Prostate gland (tissue), 2 donors: ENCODE data around the gene SLC32A1. TPM values are rescaled to one million over a fixed set of nuclear protein-coding genes. Genes with fewer than 3 reads are reported as not detected.

ENCODE experiments used
- DNase-seq: peaks from one replicate; pipeline ENCODE4 v3.0.0-alpha.2; 2019; ENCODE audit warnings: low spot score
- H3K27ac ChIP-seq, 2 donors: fragments of 200-600 bp; sonication (generic); 2 replicates each; pipeline ENCODE4 v1.5.1; 2017 to 2019
- H3K27me3 ChIP-seq: fragments of 200-600 bp; sonication (generic); replicated peaks from 2 replicates; pipeline ENCODE4 v1.5.1; 2019; ENCODE audit not compliant: insufficient read depth
- H3K36me3 ChIP-seq, 2 donors: fragments of 200-600 bp; sonication (generic); 1 replicate in 1 of 2; 2 replicates in 1 of 2; pipeline versions ENCODE4 v1.5.1 to v1.8.1; 2017 to 2019
- H3K4me1 ChIP-seq: fragments of 200-600 bp; sonication (generic); replicated peaks from 2 replicates; pipeline ENCODE4 v1.5.1; 2019
- H3K4me3 ChIP-seq, 2 donors: fragments of 200-600 bp; sonication (generic); 2 replicates each; pipeline ENCODE4 v1.5.1; 2017 to 2019
- H3K9me3 ChIP-seq: fragments of 200-600 bp; sonication (generic); 2 replicates; pipeline ENCODE4 v1.5.1; 2017
- CTCF ChIP-seq, 4 experiments: fragments of 200-600 bp in 2 of 4; fragments of 450-650 bp in 2 of 4; sonication (generic) in 2 of 4; IDR thresholded peaks; 1 replicate in 3 of 4; 2 replicates in 1 of 4; pipeline ENCODE4 v1.5.1; 2016 to 2019; ENCODE audit warnings: antibody characterized with exemption in 4 of 4, mild to moderate bottlenecking in 2 of 4, moderate library complexity in 2 of 4
- POLR2A ChIP-seq: fragments of 450-650 bp; IDR thresholded peaks from one replicate; pipeline ENCODE4 v1.6.1; 2016; ENCODE audit warnings: antibody characterized with exemption, mild to moderate bottlenecking
- POLR2AphosphoS5 ChIP-seq: sonication (generic); formaldehyde crosslinking; IDR thresholded peaks from one replicate; pipeline ENCODE4 v1.6.1; 2017; ENCODE audit warnings: antibody characterized with exemption
- WGBS: methylation state at CpG from one replicate; pipeline ENCODE4 v1.1.5; 2018; 5-methylcytosine and 5-hydroxymethylcytosine counted together
- intact Hi-C: fragments of 100-400 bp; cut with DNase I; formaldehyde crosslinking; loops from one replicate; pipeline ENCODE4 v1.14.2; 2022
- small RNA-seq, 2 donors: library from RNA; depleted of rRNA; stranded (forward); fragments of <200 nt; gene quantifications; one replicate each; pipeline ENCODE3, GENCODE V24; 2016
- total RNA-seq, 2 donors: library from RNA; depleted of rRNA; stranded (reverse); fragments of >200 nt; gene quantifications; one replicate each; pipeline ENCODE4 v1.1.0, GENCODE V29; 2016

Gene SLC32A1
- total RNA-seq, 2 donors from 2014 or later = not detected

GRCh38 chr20:38770970-38771369 is 46.7 kb downstream of the SLC32A1 start:
- no peaks in the 10 kb centered on the region for H3K4me1 ChIP-seq
- H3K4me3 ChIP-seq = no peak overlapping the region
- no peak overlapping the region for H3K27ac ChIP-seq
- no peaks in the 10 kb centered on the region for H3K9me3 ChIP-seq
- DNase-seq = no peak
- TF ChIP-seq POLR2AphosphoS5 (no peak), CTCF (IDR thresholded peaks at IDR 0.05) (no peak), POLR2A (no peak)
- 81% methylated on average over 7 of the region's 7 CpGs for WGBS
- intact Hi-C loops = no loop called here
- peaks cover 0 to 5% of the 10 kb centered on the region in 2 donors for H3K36me3 ChIP-seq
- H3K27me3 ChIP-seq = no peaks in the 10 kb centered on the region

- Histone ChIP-seq H3K36me3 (peaks cover 0 to 5% of the 10 kb centered on the region in 2 donors), H3K27me3 (no peaks in the 10 kb centered on the region), H3K9me3 (no peaks in the 10 kb centered on the region), H3K4me1 (no peaks in the 10 kb centered on the region), H3K4me3 (no peak overlapping the region), H3K27ac (no peak overlapping the region)
- intact Hi-C loops = no loop called here
- TF ChIP-seq CTCF (IDR thresholded peaks at IDR 0.05) = no peak
- no peak for TF ChIP-seq POLR2AphosphoS5
- no peak for TF ChIP-seq POLR2A
- WGBS = 94% methylated on average over 7 of the region's 7 CpGs
- no peak for DNase-seq
Measured at GRCh38 chr20:38771621-38772020, 47.3 kb downstream of the SLC32A1 start.

- Histone ChIP-seq H3K27ac (no peak overlapping the region), H3K9me3 (no peaks in the 10 kb centered on the region), H3K36me3 (peaks cover 0 to 5% of the 10 kb centered on the region in 2 donors), H3K27me3 (no peaks in the 10 kb centered on the region), H3K4me1 (no peaks in the 10 kb centered on the region), H3K4me3 (no peak overlapping the region)
- TF ChIP-seq CTCF (IDR thresholded peaks at IDR 0.05) (no peak), POLR2AphosphoS5 (no peak), POLR2A (no peak)
- no peak for DNase-seq
- intact Hi-C loops = no loop called here
- 66% methylated on average over 2 of the region's 2 CpGs for WGBS
Measured at GRCh38 chr20:38774167-38774566, 49.9 kb downstream of the SLC32A1 start.

GRCh38 chr20:38776363-38776762 is 52.1 kb downstream of the SLC32A1 start:
- Histone ChIP-seq H3K27ac (no peak overlapping the region), H3K4me3 (no peak overlapping the region), H3K4me1 (no peaks in the 10 kb centered on the region), H3K9me3 (no peaks in the 10 kb centered on the region), H3K36me3 (no peaks in the 10 kb centered on the region), H3K27me3 (no peaks in the 10 kb centered on the region)
- intact Hi-C loops = no loop called here
- no peak for TF ChIP-seq CTCF (IDR thresholded peaks at IDR 0.05)
- TF ChIP-seq POLR2A = no peak
- TF ChIP-seq POLR2AphosphoS5 = no peak
- WGBS = 98% methylated on average over 11 of the region's 11 CpGs
- no peak for DNase-seq

Small RNA genes lying within 50 kb of the gene (small RNA-seq; reads per million reads assigned to genes)
- 0 reads per million in 2 donors for gene RF00017

Other genes starting within 250 kb of the SLC32A1 start
- gene ADIG, start 143.3 kb upstream of the SLC32A1 start, total RNA-seq = not detected
- gene ARHGAP40, start 122.7 kb upstream of the SLC32A1 start, total RNA-seq = 1 to 10 TPM in 1 of 2 donors, under 1 TPM in 1; 0.85 to 4.5 TPM
- gene ACTR5, start 24.0 kb downstream of the SLC32A1 start, total RNA-seq = 10 to 100 TPM in 1 of 2 donors, 1 to 10 TPM in 1; 6.4 to 18.1 TPM
- gene PPP1R16B, start 81.2 kb downstream of the SLC32A1 start, total RNA-seq = 1 to 10 TPM; 1.3 to 1.9 TPM
- 10 to 100 TPM; 10.2 to 12.6 TPM for gene FAM83D, start 201.9 kb downstream of the SLC32A1 start, total RNA-seq
- 10 to 100 TPM; 12.8 to 15.6 TPM for gene DHX35, start 237.9 kb downstream of the SLC32A1 start, total RNA-seq